K562 (cell line): ENCODE results near the gene SLC25A21. TPM values are rescaled to one million over a fixed set of nuclear protein-coding genes. Genes with fewer than 3 reads are reported as not detected.
A peak's percentile ranks its signal among the peaks of the same experiment; 100 is the strongest.

Source experiments
- ATF4 ChIP-seq: fragments of 450-650 bp; formaldehyde crosslinking; IDR thresholded peaks from 2 replicates; pipeline ENCODE4 v1.4.0; 2022; ENCODE audit warnings: mild to moderate bottlenecking, moderate library complexity
- BCOR ChIP-seq: fragments of 450-650 bp; IDR thresholded peaks from 2 replicates; pipeline ENCODE4 v1.6.1; 2016
- C11orf30 ChIP-seq: fragments of 450-650 bp; IDR thresholded peaks from 2 replicates; pipeline ENCODE4 v1.6.1; 2016; ENCODE audit warnings: low read depth, mild to moderate bottlenecking
- CREM ChIP-seq: IDR thresholded peaks from 2 replicates; pipeline ENCODE4 v1.6.1; 2014; ENCODE audit warnings: antibody characterized with exemption, low read depth
- HMG20A ChIP-seq: fragments of 450-650 bp; formaldehyde crosslinking; conservative IDR thresholded peaks from 2 replicates; pipeline ENCODE4 v1.4.0; 2020; ENCODE audit warnings: mild to moderate bottlenecking, mixed read lengths
- ILF3 ChIP-seq: fragments of 450-650 bp; IDR thresholded peaks from 2 replicates; pipeline ENCODE4 v1.6.1; 2018; ENCODE audit warnings: antibody characterized with exemption, mild to moderate bottlenecking, moderate library complexity, borderline replicate concordance
- MTA3 ChIP-seq: fragments of 450-650 bp; formaldehyde crosslinking; IDR thresholded peaks from 2 replicates; pipeline ENCODE4 v1.6.1; 2017; ENCODE audit warnings: mild to moderate bottlenecking, borderline replicate concordance
- NFE2 ChIP-seq: IDR thresholded peaks from 2 replicates; pipeline ENCODE4 v1.6.1; 2014; ENCODE audit warnings: antibody characterized with exemption, low read depth
- NFRKB ChIP-seq: fragments of 450-650 bp; IDR thresholded peaks from 2 replicates; pipeline ENCODE4 v1.6.1; 2016; ENCODE audit warnings: low read depth
- NR2C2 ChIP-seq, 2 experiments: fragments of 200-800 bp in 1 of 2; sonication (Bioruptor generic) in 1 of 2; sonication (generic) in 1 of 2; formaldehyde crosslinking in 1 of 2; IDR thresholded peaks; 2 replicates each; pipeline versions ENCODE4 v1.6.1 to v1.8.0; 2016 to 2022; ENCODE audit warnings: mild to moderate bottlenecking in 1 of 2, missing compliant biosample characterization in 1 of 2, missing genetic modification characterization in 1 of 2, missing genetic modification reagents in 1 of 2
- PHB ChIP-seq: fragments of 250-450 bp; sonication (Bioruptor Pico); IDR thresholded peaks from 2 replicates; pipeline ENCODE4 v1.5.0; 2021
- RFX1 ChIP-seq: fragments of 450-650 bp; IDR thresholded peaks from 2 replicates; pipeline ENCODE4 v1.6.1; 2016; ENCODE audit warnings: mild to moderate bottlenecking, moderate library complexity
- STAT5B ChIP-seq: fragments of 250-450 bp; sonication (Bioruptor Pico); IDR thresholded peaks from 2 replicates; pipeline ENCODE4 v1.8.0; 2021; ENCODE audit warnings: mild to moderate bottlenecking, inconsistent platforms
- TAF15 ChIP-seq: fragments of 200-400 bp; formaldehyde crosslinking; IDR thresholded peaks from 2 replicates; pipeline ENCODE4 v1.6.1; 2017; ENCODE audit warnings: mild to moderate bottlenecking, low read depth, low read length, moderate library complexity
- TCF7L2 ChIP-seq: fragments of 150-350 bp; IDR thresholded peaks from 2 replicates; pipeline ENCODE4 v1.6.1; 2016; ENCODE audit warnings: low read depth, mild to moderate bottlenecking, low read length, moderate library complexity
- U2AF2 ChIP-seq: fragments of 200-400 bp; formaldehyde crosslinking; optimal IDR thresholded peaks from 2 replicates; pipeline ENCODE3; 2017; ENCODE audit warnings: low read depth, mild to moderate bottlenecking, low read length
- ZNF707 ChIP-seq: fragments of 250-450 bp; sonication (Bioruptor Pico); conservative IDR thresholded peaks from 2 replicates; pipeline ENCODE4 v1.8.0; 2022; ENCODE audit warnings: inconsistent platforms, mild to moderate bottlenecking, moderate library complexity
- ZNF76 ChIP-seq: fragments of 250-450 bp; sonication (Bioruptor Pico); IDR thresholded peaks from 2 replicates; pipeline ENCODE4 v1.4.0; 2020; ENCODE audit warnings: mild to moderate bottlenecking, moderate library complexity, borderline replicate concordance
- ZNF79 ChIP-seq: fragments of 250-450 bp; sonication (Bioruptor Pico); IDR thresholded peaks from 2 replicates; pipeline ENCODE4 v1.4.0; 2020; ENCODE audit warnings: low read depth, mild to moderate bottlenecking, moderate library complexity
- ZSCAN32 ChIP-seq: fragments of 450-650 bp; formaldehyde crosslinking; IDR thresholded peaks from 2 replicates; pipeline ENCODE4 v1.4.0; 2020; ENCODE audit warnings: mild to moderate bottlenecking, moderate library complexity
- polyA plus RNA-seq, 8 experiments: library from polyadenylated mRNA; depleted of rRNA in 4 of 8; stranded (reverse) in 5 of 8; unstranded in 3 of 8; fragments of >200 nt; fragmentation: Nextera tagmentation in 2 of 8; fragmentation: Illumina TruSeq in 1 of 8; extraction: Ambion mirVana in 2 of 8; extraction: Trizol in 1 of 8; gene quantifications; 2 replicates each; pipeline versions ENCODE4 v1.2.1 to v1.2.3, GENCODE V29; 2011 to 2014; ENCODE audit warnings: inconsistent platforms in 1 of 8, missing spikeins in 1 of 8
- total RNA-seq, 7 experiments: library from RNA; depleted of rRNA in 6 of 7; stranded (reverse); fragments of >200 nt in 6 of 7; fragmentation: Illumina TruSeq in 2 of 7; extraction: Trizol in 2 of 7; gene quantifications; 2 replicates each; pipeline versions ENCODE4 v1.2.1 to v1.2.3, GENCODE V29; 2011 to 2021; ENCODE audit warnings: low replicate concordance in 1 of 7
- TF ChIP-seq, protein P1 (sequence below): sonication (generic); formaldehyde crosslinking; IDR thresholded peaks from 2 replicates; pipeline ENCODE4 v1.8.0; 2022; ENCODE audit warnings: mild to moderate bottlenecking, missing genetic modification reagents
- TF ChIP-seq, protein P2 (sequence below): sonication (generic); formaldehyde crosslinking; IDR thresholded peaks from 2 replicates; pipeline ENCODE4 v1.8.1; 2023; ENCODE audit warnings: mild to moderate bottlenecking, missing genetic modification reagents, moderate library complexity
- TF ChIP-seq, protein P3 (sequence below): IDR thresholded peaks from 3 replicates; pipeline ENCODE4 v1.6.1; 2011; ENCODE audit warnings: borderline replicate concordance, mild to moderate bottlenecking, moderate library complexity; ENCODE audit not compliant: insufficient read length; ENCODE audit errors: extremely low read depth

The SLC25A21 gene
- total and polyA plus RNA-seq, 9 of the 15 experiments (the other 6 are each of a cell fraction or from before 2014, with no cell fraction given): 15.2 to 46.7 (median 28.7) TPM

- TF ChIP-seq ZNF707 (CRISPR knock-in tag) (no peak), NR2C2 (CRISPR knock-in tag; IDR thresholded peaks at IDR 0.05) (no peak), NR2C2 (tag; IDR thresholded peaks at IDR 0.05) (no peak), PHB (CRISPR knock-in tag) (no peak), TCF7L2 (no peak), U2AF2 (no peak), C11orf30 (no peak), STAT5B (CRISPR knock-in tag) (no peak), NFE2 (peak; percentile 45), ILF3 (no peak), ZNF79 (CRISPR knock-in tag) (no peak), BCOR (peak; percentile 56; the same call in 1 of the 2 replicates), RFX1 (no peak), TAF15 (no peak), HMG20A (CRISPR knock-in tag) (no peak), ATF4 (CRISPR knock-in tag) (no peak), NFRKB (peak; percentile 68), ZSCAN32 (CRISPR knock-in tag) (no peak), ZNF76 (CRISPR knock-in tag) (no peak), CREM (0 out of 2 replicates have a peak, but pooled peaks have one; percentile 16), MTA3 (no peak)
- TF ChIP-seq, protein P1, sequence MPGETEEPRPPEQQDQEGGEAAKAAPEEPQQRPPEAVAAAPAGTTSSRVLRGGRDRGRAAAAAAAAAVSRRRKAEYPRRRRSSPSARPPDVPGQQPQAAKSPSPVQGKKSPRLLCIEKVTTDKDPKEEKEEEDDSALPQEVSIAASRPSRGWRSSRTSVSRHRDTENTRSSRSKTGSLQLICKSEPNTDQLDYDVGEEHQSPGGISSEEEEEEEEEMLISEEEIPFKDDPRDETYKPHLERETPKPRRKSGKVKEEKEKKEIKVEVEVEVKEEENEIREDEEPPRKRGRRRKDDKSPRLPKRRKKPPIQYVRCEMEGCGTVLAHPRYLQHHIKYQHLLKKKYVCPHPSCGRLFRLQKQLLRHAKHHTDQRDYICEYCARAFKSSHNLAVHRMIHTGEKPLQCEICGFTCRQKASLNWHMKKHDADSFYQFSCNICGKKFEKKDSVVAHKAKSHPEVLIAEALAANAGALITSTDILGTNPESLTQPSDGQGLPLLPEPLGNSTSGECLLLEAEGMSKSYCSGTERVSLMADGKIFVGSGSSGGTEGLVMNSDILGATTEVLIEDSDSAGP (CRISPR knock-in tag): no peak
- TF ChIP-seq, protein P2, sequence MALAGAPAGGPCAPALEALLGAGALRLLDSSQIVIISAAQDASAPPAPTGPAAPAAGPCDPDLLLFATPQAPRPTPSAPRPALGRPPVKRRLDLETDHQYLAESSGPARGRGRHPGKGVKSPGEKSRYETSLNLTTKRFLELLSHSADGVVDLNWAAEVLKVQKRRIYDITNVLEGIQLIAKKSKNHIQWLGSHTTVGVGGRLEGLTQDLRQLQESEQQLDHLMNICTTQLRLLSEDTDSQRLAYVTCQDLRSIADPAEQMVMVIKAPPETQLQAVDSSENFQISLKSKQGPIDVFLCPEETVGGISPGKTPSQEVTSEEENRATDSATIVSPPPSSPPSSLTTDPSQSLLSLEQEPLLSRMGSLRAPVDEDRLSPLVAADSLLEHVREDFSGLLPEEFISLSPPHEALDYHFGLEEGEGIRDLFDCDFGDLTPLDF (CRISPR knock-in tag): no peak
- TF ChIP-seq, protein P3, sequence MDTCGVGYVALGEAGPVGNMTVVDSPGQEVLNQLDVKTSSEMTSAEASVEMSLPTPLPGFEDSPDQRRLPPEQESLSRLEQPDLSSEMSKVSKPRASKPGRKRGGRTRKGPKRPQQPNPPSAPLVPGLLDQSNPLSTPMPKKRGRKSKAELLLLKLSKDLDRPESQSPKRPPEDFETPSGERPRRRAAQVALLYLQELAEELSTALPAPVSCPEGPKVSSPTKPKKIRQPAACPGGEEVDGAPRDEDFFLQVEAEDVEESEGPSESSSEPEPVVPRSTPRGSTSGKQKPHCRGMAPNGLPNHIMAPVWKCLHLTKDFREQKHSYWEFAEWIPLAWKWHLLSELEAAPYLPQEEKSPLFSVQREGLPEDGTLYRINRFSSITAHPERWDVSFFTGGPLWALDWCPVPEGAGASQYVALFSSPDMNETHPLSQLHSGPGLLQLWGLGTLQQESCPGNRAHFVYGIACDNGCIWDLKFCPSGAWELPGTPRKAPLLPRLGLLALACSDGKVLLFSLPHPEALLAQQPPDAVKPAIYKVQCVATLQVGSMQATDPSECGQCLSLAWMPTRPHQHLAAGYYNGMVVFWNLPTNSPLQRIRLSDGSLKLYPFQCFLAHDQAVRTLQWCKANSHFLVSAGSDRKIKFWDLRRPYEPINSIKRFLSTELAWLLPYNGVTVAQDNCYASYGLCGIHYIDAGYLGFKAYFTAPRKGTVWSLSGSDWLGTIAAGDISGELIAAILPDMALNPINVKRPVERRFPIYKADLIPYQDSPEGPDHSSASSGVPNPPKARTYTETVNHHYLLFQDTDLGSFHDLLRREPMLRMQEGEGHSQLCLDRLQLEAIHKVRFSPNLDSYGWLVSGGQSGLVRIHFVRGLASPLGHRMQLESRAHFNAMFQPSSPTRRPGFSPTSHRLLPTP: peak; percentile 52
These were observed 24.4 kb upstream of the SLC25A21 start (continued) for GRCh38 chr14:37196604-37197420.
